Mammary epithelial cell (primary cell): ENCODE measurements around the gene EFS.

Experiments used
- CTCF ChIP-seq, 2 donors: IDR thresholded peaks in 1 of 2; conservative IDR thresholded peaks in 1 of 2; 2 replicates each; pipeline ENCODE4 v1.5.1; 2011 to 2012; ENCODE audit warnings: inconsistent platforms in 2 of 2, low read length in 2 of 2, mild to moderate bottlenecking in 2 of 2, control low read depth in 1 of 2, low read depth in 1 of 2; ENCODE audit not compliant: insufficient read depth in 1 of 2; ENCODE audit errors: extremely low read depth in 1 of 2
- EZH2 ChIP-seq: IDR thresholded peaks from 2 replicates; pipeline ENCODE4 v1.6.1; 2012; ENCODE audit warnings: low read length, inconsistent platforms, borderline replicate concordance

GRCh38 chr14:23396781-23397407, 31.9 kb upstream of the EFS start:
- TF ChIP-seq CTCF (conservative IDR thresholded peaks at IDR 0.05 in 1 of 2, IDR thresholded peaks at IDR 0.05 in 1 of 2; ENCODE audit: extremely low read depth in 1 of 2, insufficient read depth in 1 of 2, low read depth in 1 of 2, low read length in 2 of 2) = no peak
- no peak for TF ChIP-seq EZH2
